GOT3 (cell line): Measurements from ENCODE around the gene PIK3CB.

Experiments
- DNase-seq: peaks from one replicate; lab custom pipeline; 2025; ENCODE audit warnings: mixed read lengths; lab: John Stamatoyannopoulos, UW

Gene PIK3CB

GRCh38 chr3:138834596-138835396 lies at the start of gene PIK3CB:
PIK3CB (minus strand) TSS chr3:138834928; CDS start chr3:138759343, 75,585 bp downstream.
- peak; percentile 73 for DNase-seq

GRCh38 chr3:138881233-138881632 lies 46.5 kb upstream of the PIK3CB start:
- no peak for DNase-seq

GRCh38 chr3:138879541-138880380 lies 45.0 kb upstream of the PIK3CB start:
- no peak for DNase-seq

GRCh38 chr3:138877226-138877625 lies 42.5 kb upstream of the PIK3CB start:
- no peak for DNase-seq

- DNase-seq: no peak
Measured at GRCh38 chr3:138875754-138876664, 41.3 kb upstream of the PIK3CB start.

GRCh38 chr3:138875096-138875753 lies 40.5 kb upstream of the PIK3CB start:
- DNase-seq: no peak

GRCh38 chr3:138873471-138874278 lies 38.9 kb upstream of the PIK3CB start:
- no peak for DNase-seq

GRCh38 chr3:138872632-138873031 lies 37.9 kb upstream of the PIK3CB start:
- DNase-seq: no peak

GRCh38 chr3:138867996-138868395 lies 33.3 kb upstream of the PIK3CB start:
- DNase-seq: no peak

GRCh38 chr3:138863776-138864113 lies 29.0 kb upstream of the PIK3CB start:
- DNase-seq: no peak

- peak; percentile 15 for DNase-seq
Measured at GRCh38 chr3:138862924-138863775, 28.4 kb upstream of the PIK3CB start.

- no peak for DNase-seq
Measured at GRCh38 chr3:138862531-138862923, 27.8 kb upstream of the PIK3CB start.

GRCh38 chr3:138861798-138862197 lies 27.1 kb upstream of the PIK3CB start:
- DNase-seq: peak; percentile 26

- no peak for DNase-seq
Measured at GRCh38 chr3:138856799-138857198, 22.1 kb upstream of the PIK3CB start.

- no peak for DNase-seq
Measured at GRCh38 chr3:138854940-138855339, 20.2 kb upstream of the PIK3CB start.

GRCh38 chr3:138854204-138854603 lies 19.5 kb upstream of the PIK3CB start:
- no peak for DNase-seq

- DNase-seq: no peak
Measured at GRCh38 chr3:138850151-138850550, 15.4 kb upstream of the PIK3CB start.

- no peak for DNase-seq
Measured at GRCh38 chr3:138849222-138849940, 14.7 kb upstream of the PIK3CB start.

- no peak for DNase-seq
Measured at GRCh38 chr3:138848696-138849095, 14.0 kb upstream of the PIK3CB start.
